Body of pancreas (tissue), 4 donors: ENCODE measurements around the gene VPS26B. TPM values are rescaled to one million over a fixed set of nuclear protein-coding genes. Genes with fewer than 3 reads are reported as not detected.
"Not testable (repeated sequence)": the region's sequence is repeated elsewhere in the genome, so short reads cannot be mapped to it uniquely, and the experiment has no call there.

Source experiments
- ATAC-seq: fragments of 150-250 bp; one replicate; pipeline ENCODE4 v1.9.1; 2016
- DNase-seq, 4 donors: peaks; one replicate each; pipeline ENCODE4 v3.0.0-alpha.2; 2019
- H3K27ac ChIP-seq, 4 donors: fragments of 200-600 bp; sonication (generic); 1 replicate in 3 of 4; 2 replicates in 1 of 4; pipeline versions ENCODE4 v1.5.1 to v1.6.1; 2016 to 2019; ENCODE audit warnings: mild to moderate bottlenecking in 1 of 4, mixed read lengths in 1 of 4, moderate library complexity in 1 of 4
- H3K27me3 ChIP-seq, 2 donors: fragments of 200-600 bp; sonication (generic); one replicate each; pipeline ENCODE4 v1.6.0; 2016; ENCODE audit warnings: mild to moderate bottlenecking in 1 of 2
- H3K36me3 ChIP-seq, 2 donors: fragments of 200-600 bp; sonication (generic); replicated peaks in 1 of 2; 2 replicates each; pipeline ENCODE4 v1.5.1; 2016; ENCODE audit warnings: low read depth in 2 of 2; ENCODE audit not compliant: insufficient read depth in 1 of 2
- H3K4me1 ChIP-seq: fragments of 200-600 bp; sonication (generic); one replicate; pipeline ENCODE4 v1.6.0; 2016
- H3K4me3 ChIP-seq, 2 donors: fragments of 200-600 bp; sonication (generic); 1 replicate in 1 of 2; 2 replicates in 1 of 2; pipeline ENCODE4 v1.5.1; 2016 to 2019
- H3K9me3 ChIP-seq, 3 donors: fragments of 200-600 bp; sonication (generic); 1 replicate in 2 of 3; 2 replicates in 1 of 3; pipeline ENCODE4 v1.5.1; 2016
- POLR2A ChIP-seq, 3 donors: fragments of 450-650 bp; IDR thresholded peaks; one replicate each; pipeline ENCODE4 v1.6.1; 2016; ENCODE audit warnings: antibody characterized with exemption in 3 of 3, mild to moderate bottlenecking in 2 of 3
- WGBS, 2 donors: methylation state at CpG; one replicate each; pipeline ENCODE4 v1.1.5; 2017; 5-methylcytosine and 5-hydroxymethylcytosine counted together
- intact Hi-C: fragments of 100-400 bp; cut with DNase I; formaldehyde crosslinking; loops from one replicate; pipeline ENCODE4 v1.15.1; 2023
- total RNA-seq, 2 donors: library from RNA; depleted of rRNA; stranded (reverse); fragments of >200 nt; gene quantifications; one replicate each; pipeline ENCODE4 v1.1.0, GENCODE V29; 2016
- TF ChIP-seq, protein P1 (sequence below), 7 experiments: fragments of 450-650 bp in 4 of 7; fragments of 200-600 bp in 3 of 7; sonication (generic) in 3 of 7; IDR thresholded peaks; one replicate each; pipeline ENCODE4 v1.5.1; 2016 to 2019; ENCODE audit warnings: antibody characterized with exemption in 7 of 7

Gene VPS26B
- total RNA-seq, 2 donors from 2014 or later: 23.7 to 34.8 TPM

DNA sequence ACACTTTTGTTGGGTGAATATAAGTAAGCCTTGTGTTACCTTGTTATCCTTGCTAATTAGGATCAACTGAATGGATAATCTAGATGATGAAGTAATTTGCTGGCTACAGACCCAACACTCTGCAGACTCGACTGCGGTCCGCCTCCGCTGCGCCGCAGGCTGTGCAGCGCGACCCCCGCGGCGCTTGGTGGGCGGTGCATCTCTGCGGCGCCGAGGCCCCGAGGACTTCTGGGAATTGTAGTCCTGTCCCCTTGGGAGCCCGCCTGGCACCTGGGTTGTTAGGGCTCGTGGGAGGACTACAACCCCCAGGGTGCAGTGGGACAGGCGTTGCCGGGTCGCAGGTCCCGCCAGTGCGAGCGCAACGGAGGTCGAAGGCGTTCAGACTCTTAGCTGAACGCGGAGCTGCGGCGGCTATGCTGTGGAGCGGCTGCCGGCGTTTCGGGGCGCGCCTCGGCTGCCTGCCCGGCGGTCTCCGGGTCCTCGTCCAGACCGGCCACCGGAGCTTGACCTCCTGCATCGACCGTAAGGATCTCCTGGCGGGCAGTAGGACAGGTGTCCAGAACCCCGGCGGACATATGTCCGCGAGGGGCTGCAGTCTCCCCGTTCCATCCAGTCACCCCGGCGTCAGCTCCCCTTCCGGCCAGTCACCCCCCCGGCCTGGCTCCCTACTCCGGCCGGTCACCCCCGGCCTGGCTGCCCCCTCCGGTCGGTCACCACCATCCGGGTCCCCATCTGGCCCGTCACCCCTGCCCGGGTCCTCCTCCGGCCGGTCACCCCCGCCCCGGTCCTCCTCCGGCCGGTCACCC, 28.9 kb downstream of the VPS26B start, which contains the start of the genes ACAD8 and THYN1:
TSS of gene ACAD8 (plus strand) at position 381 of the 806 bp plus-strand sequence. CDS start at position 414, 33 bp downstream.
TSS of gene THYN1 (minus strand) at position 165 of the 806 bp plus-strand sequence. CDS start 470 bp downstream, outside the sequence.
- TF ChIP-seq POLR2A (IDR thresholded peaks at IDR 0.05): peak; percentile 51 to 81 (median 81)
- TF ChIP-seq, protein P1, sequence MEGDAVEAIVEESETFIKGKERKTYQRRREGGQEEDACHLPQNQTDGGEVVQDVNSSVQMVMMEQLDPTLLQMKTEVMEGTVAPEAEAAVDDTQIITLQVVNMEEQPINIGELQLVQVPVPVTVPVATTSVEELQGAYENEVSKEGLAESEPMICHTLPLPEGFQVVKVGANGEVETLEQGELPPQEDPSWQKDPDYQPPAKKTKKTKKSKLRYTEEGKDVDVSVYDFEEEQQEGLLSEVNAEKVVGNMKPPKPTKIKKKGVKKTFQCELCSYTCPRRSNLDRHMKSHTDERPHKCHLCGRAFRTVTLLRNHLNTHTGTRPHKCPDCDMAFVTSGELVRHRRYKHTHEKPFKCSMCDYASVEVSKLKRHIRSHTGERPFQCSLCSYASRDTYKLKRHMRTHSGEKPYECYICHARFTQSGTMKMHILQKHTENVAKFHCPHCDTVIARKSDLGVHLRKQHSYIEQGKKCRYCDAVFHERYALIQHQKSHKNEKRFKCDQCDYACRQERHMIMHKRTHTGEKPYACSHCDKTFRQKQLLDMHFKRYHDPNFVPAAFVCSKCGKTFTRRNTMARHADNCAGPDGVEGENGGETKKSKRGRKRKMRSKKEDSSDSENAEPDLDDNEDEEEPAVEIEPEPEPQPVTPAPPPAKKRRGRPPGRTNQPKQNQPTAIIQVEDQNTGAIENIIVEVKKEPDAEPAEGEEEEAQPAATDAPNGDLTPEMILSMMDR (IDR thresholded peaks at IDR 0.05): peak; percentile 5 to 67 (median 49)
- ATAC-seq: peak; percentile 100
- intact Hi-C loops: no loop called here
- Histone ChIP-seq H3K27me3 (no peaks in the 10 kb centered on the region), H3K36me3 (peaks cover 0 to 7% of the 10 kb centered on the region in 2 donors), H3K4me1 (peaks cover 24% of the 10 kb centered on the region), H3K9me3 (no peaks in the 10 kb centered on the region), H3K27ac (peak within 1 kb of the TSS; percentile 21 to 77 (median 55)), H3K4me3 (peak within 1 kb of the TSS; percentile 85 to 86)
- peak; percentile 96 to 98 (median 97) for DNase-seq
- 0 to 1% methylated on average over 5 to 69 of the region's 70 CpGs for WGBS, 2 donors

- Histone ChIP-seq H3K36me3 (peaks cover 0 to 7% of the 10 kb centered on the region in 2 donors), H3K4me3 (peak overlapping the region in 1 of 2 donors; percentile 86), H3K4me1 (peaks cover 24% of the 10 kb centered on the region), H3K9me3 (no peaks in the 10 kb centered on the region), H3K27ac (no peak overlapping the region), H3K27me3 (no peaks in the 10 kb centered on the region)
- DNase-seq: no peak
- no peak for ATAC-seq
- TF ChIP-seq, protein P1 (IDR thresholded peaks at IDR 0.05): no peak
- TF ChIP-seq POLR2A (IDR thresholded peaks at IDR 0.05): no peak
- intact Hi-C loops: no loop called here
- WGBS, 2 donors: 19 to 24% methylated on average over 3 of the region's 3 CpGs
Observed at GRCh38 chr11:134254433-134255183, 30.1 kb downstream of the VPS26B start.

GRCh38 chr11:134255184-134255561, 30.7 kb downstream of the VPS26B start:
- intact Hi-C loops, ATAC-seq: not testable (repeated sequence)
- WGBS, 2 donors: 90 to 95% methylated on average over 5 of the region's 5 CpGs

DNA sequence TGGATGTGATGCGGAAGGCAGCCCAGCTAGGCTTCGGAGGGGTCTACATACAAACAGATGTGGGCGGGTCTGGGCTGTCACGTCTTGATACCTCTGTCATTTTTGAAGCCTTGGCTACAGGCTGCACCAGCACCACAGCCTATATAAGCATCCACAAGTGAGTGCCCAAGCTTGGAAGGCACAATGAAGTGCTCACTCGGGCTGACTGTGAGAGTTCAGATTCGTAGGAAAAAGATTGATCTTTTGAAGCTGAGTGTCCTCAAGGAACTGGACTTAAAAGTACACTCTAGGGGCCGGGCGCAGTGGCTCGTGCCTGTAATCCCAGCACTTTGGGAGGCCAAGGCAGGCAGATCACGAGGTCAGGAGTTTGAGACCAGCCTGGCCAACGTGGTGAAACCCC, 32.6 kb downstream of the VPS26B start:
- WGBS, 2 donors: 90 to 96% methylated on average over 11 of the region's 11 CpGs
- Histone ChIP-seq H3K36me3 (peaks cover 0 to 8% of the 10 kb centered on the region in 2 donors), H3K9me3 (no peaks in the 10 kb centered on the region), H3K4me3 (no peak overlapping the region), H3K4me1 (peaks cover 19% of the 10 kb centered on the region), H3K27ac (no peak overlapping the region), H3K27me3 (no peaks in the 10 kb centered on the region)
- DNase-seq (no peak), ATAC-seq (no peak)
- intact Hi-C loops: no loop called here
- no peak for TF ChIP-seq POLR2A (IDR thresholded peaks at IDR 0.05)
- TF ChIP-seq, protein P1 (IDR thresholded peaks at IDR 0.05): no peak

More at GRCh38 chr11:134255184-134255561, 30.7 kb downstream of the VPS26B start:
- H3K4me1 ChIP-seq: peaks cover 24% of the 10 kb centered on the region
- not testable (repeated sequence) for H3K9me3 ChIP-seq, H3K36me3 ChIP-seq, H3K27me3 ChIP-seq, H3K27ac ChIP-seq, DNase-seq, H3K4me3 ChIP-seq

- no peak overlapping the region for H3K4me3 ChIP-seq
- DNase-seq: no peak
- H3K9me3 ChIP-seq: no peaks in the 10 kb centered on the region
- no peak for TF ChIP-seq POLR2A (IDR thresholded peaks at IDR 0.05)
- TF ChIP-seq, protein P1 (IDR thresholded peaks at IDR 0.05): no peak
- no peak for ATAC-seq
- H3K4me1 ChIP-seq: peaks cover 14% of the 10 kb centered on the region
- peaks cover 0 to 12% of the 10 kb centered on the region in 2 donors for H3K36me3 ChIP-seq
- no peak overlapping the region for H3K27ac ChIP-seq
- no peaks in the 10 kb centered on the region for H3K27me3 ChIP-seq
- WGBS, 2 donors: 75 to 85% methylated on average over 4 of the region's 4 CpGs
- intact Hi-C loops: no loop called here
Observed at GRCh38 chr11:134258577-134258976, 34.1 kb downstream of the VPS26B start.
